GM19043 (cell line): ENCODE results near the gene GLB1L2.

ENCODE experiments used
- ATAC-seq: cut with Tn5 transposase; IDR thresholded peaks from one replicate; pipeline ENCODE4 v1.9.1; 2021; ENCODE audit warnings: low read depth; ENCODE audit not compliant: unreplicated experiment

Gene GLB1L2

GRCh38 chr11:134399996-134400395, 68.2 kb downstream of the GLB1L2 start:
- no peak for ATAC-seq

- ATAC-seq, result no peak
These were observed 70.3 kb downstream of the GLB1L2 start for GRCh38 chr11:134401825-134402809.

- ATAC-seq, result no peak
These were observed 71.1 kb downstream of the GLB1L2 start for GRCh38 chr11:134402910-134403309.

GRCh38 chr11:134404575-134405341, 73.0 kb downstream of the GLB1L2 start:
- ATAC-seq, result no peak

- ATAC-seq, result no peak
These were observed 73.6 kb downstream of the GLB1L2 start for GRCh38 chr11:134405436-134405835.

GRCh38 chr11:134405841-134406240, 74.1 kb downstream of the GLB1L2 start:
- no peak for ATAC-seq

GRCh38 chr11:134406264-134407185, 74.7 kb downstream of the GLB1L2 start:
- no peak for ATAC-seq

GRCh38 chr11:134407321-134407828, 75.6 kb downstream of the GLB1L2 start:
- no peak for ATAC-seq

GRCh38 chr11:134407923-134408322, 76.1 kb downstream of the GLB1L2 start:
- no peak for ATAC-seq

- no peak for ATAC-seq
These were observed 78.0 kb downstream of the GLB1L2 start for GRCh38 chr11:134409552-134410429.

- ATAC-seq, result no peak
These were observed 79.0 kb downstream of the GLB1L2 start for GRCh38 chr11:134410766-134411165.

GRCh38 chr11:134412203-134413042, 80.6 kb downstream of the GLB1L2 start, which contains the start of gene B3GAT1:
TSS of gene B3GAT1 (minus strand) at chr11:134412242. CDS start at chr11:134387659, 24,583 bp downstream.
- ATAC-seq, result no peak

- no peak for ATAC-seq
These were observed 81.4 kb downstream of the GLB1L2 start for GRCh38 chr11:134413043-134413825.

- no peak for ATAC-seq
These were observed 82.3 kb downstream of the GLB1L2 start for GRCh38 chr11:134413826-134414731.

- no peak for ATAC-seq
These were observed 83.3 kb downstream of the GLB1L2 start for GRCh38 chr11:134414766-134415765.
